Cardiac fibroblast (primary cell): ENCODE results near the gene PIK3R5.

Source experiments
- DNase-seq, 2 donors: peaks; one replicate each; pipeline versions ENCODE4 v3.0.0 to v3.0.0-alpha.2; 2010; ENCODE audit warnings: low read depth in 2 of 2
- H3K4me3 ChIP-seq, 2 donors: replicated peaks in 1 of 2; 1 replicate in 1 of 2; 2 replicates in 1 of 2; pipeline ENCODE4 v1.5.1; 2011; ENCODE audit warnings: low read depth in 2 of 2, low read length in 2 of 2, mild to moderate bottlenecking in 2 of 2, moderate library complexity in 1 of 2
- CTCF ChIP-seq: IDR thresholded peaks from one replicate; pipeline ENCODE4 v1.5.1; 2011; ENCODE audit warnings: low read depth, mild to moderate bottlenecking, low read length, inconsistent platforms

The PIK3R5 gene

DNA sequence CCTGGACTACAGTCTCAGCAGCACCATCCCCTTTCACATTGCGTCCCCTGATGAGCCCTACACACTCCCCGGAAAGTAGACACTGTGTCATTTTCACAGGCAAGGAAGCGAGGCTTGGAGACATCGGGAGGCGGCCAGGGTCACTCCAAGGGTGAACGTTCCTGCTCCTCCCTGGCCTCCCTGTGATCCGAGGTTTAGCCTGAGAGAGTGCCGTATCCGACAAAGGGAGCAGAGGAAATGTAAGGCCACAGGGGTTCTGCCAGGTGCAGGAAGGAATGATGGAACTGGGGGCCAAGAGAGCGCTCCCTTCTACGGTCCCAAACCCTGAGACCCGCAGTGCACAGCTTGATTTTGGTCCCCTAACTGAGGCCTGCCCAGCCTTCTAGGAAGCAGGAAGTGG is 90.1 kb downstream of the PIK3R5 start:
- H3K4me3 ChIP-seq: no peak overlapping the region
- DNase-seq: no peak
- no peak for TF ChIP-seq CTCF

DNA sequence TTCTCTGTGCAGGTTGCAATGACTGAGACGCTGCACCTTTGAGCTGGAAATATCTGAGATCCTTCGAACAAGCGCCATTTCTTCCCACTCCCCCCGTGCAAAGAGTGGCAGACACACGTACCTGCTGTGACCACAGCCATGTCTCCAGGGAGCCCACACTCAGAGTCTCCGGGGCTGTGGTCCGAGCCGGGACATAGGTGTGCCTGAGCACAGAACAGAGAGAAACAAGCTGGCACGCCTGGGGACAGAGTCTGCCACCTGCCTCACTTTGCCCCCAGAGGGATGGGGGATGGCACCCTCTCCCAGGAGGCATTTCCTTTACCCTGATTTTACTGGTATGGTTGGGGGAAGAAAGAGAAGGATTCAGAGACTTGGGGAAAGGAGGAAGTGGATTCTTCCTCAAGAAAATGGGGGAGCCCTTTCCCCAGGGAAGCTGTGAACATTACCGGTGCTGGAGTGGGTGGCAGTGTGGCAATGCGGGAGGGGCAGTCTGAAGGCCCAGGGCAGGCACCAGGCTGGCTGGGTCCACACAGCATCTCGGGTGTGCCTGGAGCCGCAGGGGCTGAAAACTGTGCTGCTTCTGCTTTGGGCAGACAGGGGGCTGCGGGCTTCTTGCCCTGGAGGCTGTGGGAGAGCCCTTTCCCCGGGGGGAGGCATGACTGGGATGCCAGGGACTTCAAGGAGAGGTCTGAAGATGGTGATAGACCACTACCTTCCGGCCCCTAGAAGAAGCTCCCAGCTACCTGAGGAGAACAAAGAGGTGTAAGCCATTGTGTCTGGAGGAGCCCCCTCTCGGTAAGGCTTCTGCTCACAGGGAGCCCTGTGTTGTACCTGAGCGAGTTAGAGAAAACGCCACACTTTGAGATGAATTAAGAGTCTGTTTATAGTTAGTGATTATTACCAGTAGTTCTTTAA is 91.4 kb downstream of the PIK3R5 start:
- TF ChIP-seq CTCF: no peak
- no peak overlapping the region for H3K4me3 ChIP-seq
- DNase-seq: no peak

DNA sequence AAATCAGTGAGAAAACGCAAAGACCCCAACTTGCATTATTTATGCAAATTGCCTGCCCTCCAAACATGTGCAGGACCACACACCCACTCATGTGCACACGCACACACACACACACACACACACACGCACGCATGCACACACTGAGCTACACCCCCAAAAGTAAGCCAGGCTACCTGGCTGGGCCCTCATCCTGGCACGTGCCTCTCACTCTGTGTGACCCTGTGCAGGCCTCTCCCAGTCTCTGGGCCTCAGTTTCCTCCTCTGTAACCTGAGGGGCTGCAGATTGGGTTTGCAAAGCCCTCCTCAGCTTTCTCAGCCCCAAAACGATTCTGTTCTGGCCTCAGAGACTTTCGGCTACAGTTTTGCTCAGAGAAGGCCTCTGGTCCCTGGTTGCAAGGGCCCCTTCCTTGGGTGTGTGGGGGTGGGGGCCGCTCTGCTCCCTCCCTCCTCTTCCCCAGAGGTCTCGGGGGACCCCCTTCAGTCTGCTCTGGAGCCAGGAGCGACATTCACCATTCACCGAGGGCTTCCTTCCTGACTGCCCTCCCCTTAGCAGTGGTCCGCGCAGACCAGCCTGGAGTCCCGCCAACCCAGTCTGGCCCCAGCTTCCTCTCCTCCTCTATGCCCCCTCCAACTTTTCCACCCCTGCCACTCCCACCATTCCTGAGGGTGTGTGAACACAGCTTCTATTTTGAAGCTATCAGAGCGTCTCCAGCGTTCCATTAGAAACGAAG is 92.6 kb downstream of the PIK3R5 start:
- no peak for TF ChIP-seq CTCF
- no peak for DNase-seq
- H3K4me3 ChIP-seq: no peak overlapping the region

DNA sequence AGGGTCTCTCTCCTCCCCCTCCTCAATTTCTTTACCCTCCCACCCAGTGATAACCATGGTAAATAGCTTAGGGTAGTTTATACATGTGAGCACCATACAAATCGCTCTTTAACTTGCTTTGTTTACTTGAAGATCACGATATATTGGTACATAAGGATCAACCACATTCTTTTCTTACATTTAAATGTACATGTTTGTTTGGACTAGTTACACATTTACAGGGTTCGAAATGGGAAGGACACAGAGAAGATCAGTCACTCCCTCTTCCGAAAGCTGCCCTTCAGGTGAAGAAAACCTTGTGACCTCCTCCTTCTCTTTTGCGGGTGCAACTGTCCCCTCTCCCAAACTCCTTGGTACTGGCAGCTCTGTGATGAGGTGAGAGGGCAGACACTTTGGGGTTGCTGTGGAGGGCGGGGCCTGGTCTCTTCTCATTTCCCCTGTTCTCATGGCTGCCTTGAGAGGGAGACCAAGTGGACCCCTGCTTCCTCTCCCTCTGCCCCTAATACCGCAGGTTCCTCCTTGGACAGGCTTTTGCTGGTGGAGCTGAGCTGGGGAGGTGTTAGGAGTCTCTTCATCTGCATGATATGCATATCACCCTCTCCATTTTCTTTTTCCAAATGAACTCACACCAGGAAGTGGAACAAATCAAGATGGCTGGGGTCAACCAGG is 93.3 kb downstream of the PIK3R5 start:
- DNase-seq: no peak
- H3K4me3 ChIP-seq: no peak overlapping the region
- no peak for TF ChIP-seq CTCF

- DNase-seq: no peak
- no peak for TF ChIP-seq CTCF
- H3K4me3 ChIP-seq: no peak overlapping the region
Observed at GRCh38 chr17:8871081-8871581, 94.4 kb downstream of the PIK3R5 start.

DNA sequence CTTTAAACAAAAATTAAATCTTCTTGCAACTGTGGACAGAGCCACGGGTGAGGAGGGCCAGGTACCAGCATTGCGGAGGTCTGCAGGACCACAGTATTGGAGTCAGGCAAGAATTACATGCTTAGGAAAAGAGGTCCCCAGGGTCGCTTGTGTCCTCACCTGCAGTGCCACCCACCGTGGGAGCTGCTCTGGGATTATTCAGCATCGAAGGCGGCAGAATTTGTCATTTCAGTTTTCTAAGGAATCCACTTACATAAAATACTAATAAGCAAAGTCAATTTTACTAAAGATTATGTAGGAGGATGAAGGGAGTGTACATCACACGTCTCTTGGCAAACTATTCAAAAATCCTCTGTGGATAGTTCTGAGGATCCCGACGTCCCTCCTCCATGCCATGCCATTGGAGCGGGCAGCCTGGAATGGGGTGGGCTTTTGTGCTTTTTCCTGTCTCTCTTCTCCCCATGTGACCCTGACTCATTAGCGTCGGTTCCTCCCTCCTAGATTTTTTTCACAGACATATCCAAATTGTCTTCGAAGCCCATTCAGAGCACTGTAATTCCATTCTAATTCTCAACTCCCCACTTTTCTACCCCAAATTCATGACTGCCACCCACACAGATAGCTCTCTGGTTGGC is 95.0 kb downstream of the PIK3R5 start:
- no peak overlapping the region for H3K4me3 ChIP-seq
- TF ChIP-seq CTCF: no peak
- DNase-seq: no peak
